ENCODE data around the gene ZNF70.

DNA sequence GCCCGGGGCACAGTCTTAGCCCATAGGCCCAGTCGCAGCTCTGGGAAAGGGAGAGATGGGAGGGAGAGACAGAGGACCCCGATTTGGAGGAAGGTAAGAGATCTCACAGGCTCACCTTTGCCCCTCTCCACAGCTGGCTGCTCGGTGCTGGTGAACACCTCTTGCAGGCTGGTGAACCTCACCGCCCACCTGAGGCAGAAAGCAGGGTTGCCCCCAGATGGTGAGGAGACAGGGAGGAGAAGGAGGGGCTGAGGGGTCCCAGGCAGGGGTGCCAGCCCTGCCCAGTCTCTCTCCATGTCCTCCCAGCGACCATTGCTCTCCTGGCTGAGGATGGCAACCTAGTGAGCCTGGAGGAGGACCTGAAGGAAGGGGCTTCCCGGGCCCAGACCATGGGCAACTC, 13.0 kb upstream of the ZNF70 start:
- no peak for TF ChIP-seq EZH2 (IDR thresholded peaks at IDR 0.05; ENCODE audit: borderline replicate concordance, control insufficient read depth, low read depth, low read length)
- TF ChIP-seq GABPA (IDR thresholded peaks at IDR 0.05; ENCODE audit: low read depth): no peak
- no peak for TF ChIP-seq NKRF (conservative IDR thresholded peaks at IDR 0.05)
- no peak for TF ChIP-seq CTCF (IDR thresholded peaks at IDR 0.05 in 2 of 3, conservative IDR thresholded peaks at IDR 0.05 in 1 of 3; ENCODE audit: control insufficient read depth in 2 of 3, extremely low read depth in 1 of 3, insufficient read depth in 1 of 3, low read depth in 3 of 3, low read length in 3 of 3)
- TF ChIP-seq SIN3A (IDR thresholded peaks at IDR 0.05; ENCODE audit: low read depth, low read length): no peak
